22Rv1 (cell line): ENCODE data around the gene DPP7.

ENCODE experiments used
- ZFX ChIP-seq: fragments of 450-650 bp; IDR thresholded peaks from 2 replicates; pipeline ENCODE4 v1.6.1; 2017; ENCODE audit warnings: antibody characterized with exemption, borderline replicate concordance
- TF ChIP-seq, protein P1 (sequence below): fragments of 450-650 bp; IDR thresholded peaks from 2 replicates; pipeline ENCODE4 v1.5.1; 2017; ENCODE audit warnings: mild to moderate bottlenecking

DNA sequence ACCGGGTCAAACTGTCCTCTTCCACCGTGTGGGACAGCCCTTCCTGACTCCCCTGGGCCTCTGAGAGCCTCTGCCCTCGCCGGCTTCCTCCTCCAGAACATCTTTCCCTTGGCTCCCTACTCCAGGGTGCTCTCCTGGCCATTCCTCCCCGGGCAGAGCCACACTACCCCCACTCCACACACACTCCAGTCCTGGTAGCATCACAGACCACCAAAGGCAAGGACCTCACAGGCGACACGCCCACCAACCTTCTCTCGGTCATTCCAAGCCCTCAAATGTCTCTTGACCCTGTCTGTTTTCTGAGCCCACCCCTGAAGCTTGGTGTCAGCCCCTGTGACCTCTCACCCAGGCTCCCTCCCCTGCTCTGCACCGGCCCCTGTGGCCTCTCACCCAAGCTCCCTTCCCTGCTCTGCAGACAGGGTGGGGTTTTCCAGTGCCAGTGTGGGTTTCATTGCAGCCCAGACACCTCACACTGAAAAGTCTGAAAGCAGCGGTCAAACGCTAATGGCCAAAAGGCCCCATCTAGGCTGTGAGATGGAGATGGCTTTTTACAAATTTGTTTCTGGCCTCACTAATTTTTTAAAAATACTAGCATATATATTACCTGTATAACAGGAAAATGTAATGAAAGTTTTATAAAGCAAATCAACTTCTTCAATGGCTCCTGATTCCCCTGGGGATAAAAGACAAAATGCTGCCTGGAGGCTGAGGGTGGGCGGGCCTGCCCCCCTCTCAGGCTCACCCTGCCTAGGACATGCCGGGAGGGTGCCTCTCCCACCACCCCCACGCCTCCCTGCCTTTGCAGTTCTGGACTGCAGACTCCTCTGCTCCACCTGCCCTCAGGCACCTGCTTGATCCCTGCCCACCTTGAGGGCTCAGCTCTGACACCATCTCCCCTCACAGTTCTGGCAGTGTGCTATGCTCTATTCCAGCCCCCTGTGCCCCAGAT is 44.8 kb upstream of the DPP7 start:
- TF ChIP-seq, protein P1, sequence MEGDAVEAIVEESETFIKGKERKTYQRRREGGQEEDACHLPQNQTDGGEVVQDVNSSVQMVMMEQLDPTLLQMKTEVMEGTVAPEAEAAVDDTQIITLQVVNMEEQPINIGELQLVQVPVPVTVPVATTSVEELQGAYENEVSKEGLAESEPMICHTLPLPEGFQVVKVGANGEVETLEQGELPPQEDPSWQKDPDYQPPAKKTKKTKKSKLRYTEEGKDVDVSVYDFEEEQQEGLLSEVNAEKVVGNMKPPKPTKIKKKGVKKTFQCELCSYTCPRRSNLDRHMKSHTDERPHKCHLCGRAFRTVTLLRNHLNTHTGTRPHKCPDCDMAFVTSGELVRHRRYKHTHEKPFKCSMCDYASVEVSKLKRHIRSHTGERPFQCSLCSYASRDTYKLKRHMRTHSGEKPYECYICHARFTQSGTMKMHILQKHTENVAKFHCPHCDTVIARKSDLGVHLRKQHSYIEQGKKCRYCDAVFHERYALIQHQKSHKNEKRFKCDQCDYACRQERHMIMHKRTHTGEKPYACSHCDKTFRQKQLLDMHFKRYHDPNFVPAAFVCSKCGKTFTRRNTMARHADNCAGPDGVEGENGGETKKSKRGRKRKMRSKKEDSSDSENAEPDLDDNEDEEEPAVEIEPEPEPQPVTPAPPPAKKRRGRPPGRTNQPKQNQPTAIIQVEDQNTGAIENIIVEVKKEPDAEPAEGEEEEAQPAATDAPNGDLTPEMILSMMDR: no peak
- TF ChIP-seq ZFX: no peak
